ENCODE data around the gene ALG9. TPM values are rescaled to one million over a fixed set of nuclear protein-coding genes. Genes with fewer than 3 reads are reported as not detected.

ALG9 gene
- total and polyA plus RNA-seq, 7 donors = 9.6 to 21.9 (median 15.3) TPM

- Histone ChIP-seq H3K4me1 (peaks cover 13% of the 10 kb centered on the region), H3K36me3 (ENCODE audit: insufficient read depth in 1 of 2, low read depth in 1 of 2) (peaks cover 2 to 41% of the 10 kb centered on the region in 2 donors), H3K27me3 (ENCODE audit: insufficient read depth in 3 of 3, low read length in 2 of 3) (no peaks in the 10 kb centered on the region), H3K4me3 (peak overlapping the region; percentile 91), H3K27ac (peak overlapping the region; percentile 96), H3K9me3 (no peaks in the 10 kb centered on the region)
- WGBS, 3 donors = 16 to 32% (median 25%) methylated on average over 5 of the region's 5 CpGs
- TF ChIP-seq, protein P1, sequence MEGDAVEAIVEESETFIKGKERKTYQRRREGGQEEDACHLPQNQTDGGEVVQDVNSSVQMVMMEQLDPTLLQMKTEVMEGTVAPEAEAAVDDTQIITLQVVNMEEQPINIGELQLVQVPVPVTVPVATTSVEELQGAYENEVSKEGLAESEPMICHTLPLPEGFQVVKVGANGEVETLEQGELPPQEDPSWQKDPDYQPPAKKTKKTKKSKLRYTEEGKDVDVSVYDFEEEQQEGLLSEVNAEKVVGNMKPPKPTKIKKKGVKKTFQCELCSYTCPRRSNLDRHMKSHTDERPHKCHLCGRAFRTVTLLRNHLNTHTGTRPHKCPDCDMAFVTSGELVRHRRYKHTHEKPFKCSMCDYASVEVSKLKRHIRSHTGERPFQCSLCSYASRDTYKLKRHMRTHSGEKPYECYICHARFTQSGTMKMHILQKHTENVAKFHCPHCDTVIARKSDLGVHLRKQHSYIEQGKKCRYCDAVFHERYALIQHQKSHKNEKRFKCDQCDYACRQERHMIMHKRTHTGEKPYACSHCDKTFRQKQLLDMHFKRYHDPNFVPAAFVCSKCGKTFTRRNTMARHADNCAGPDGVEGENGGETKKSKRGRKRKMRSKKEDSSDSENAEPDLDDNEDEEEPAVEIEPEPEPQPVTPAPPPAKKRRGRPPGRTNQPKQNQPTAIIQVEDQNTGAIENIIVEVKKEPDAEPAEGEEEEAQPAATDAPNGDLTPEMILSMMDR (IDR thresholded peaks at IDR 0.05) = no peak
- ATAC-seq = peak; percentile 43 to 68 (median 63)
- intact Hi-C loops (cut with DNase I) = no loop called here
- DNase-seq = no peak
Measured at GRCh38 chr11:111871693-111872161, 346 bp upstream of the ALG9 start.

DNA sequence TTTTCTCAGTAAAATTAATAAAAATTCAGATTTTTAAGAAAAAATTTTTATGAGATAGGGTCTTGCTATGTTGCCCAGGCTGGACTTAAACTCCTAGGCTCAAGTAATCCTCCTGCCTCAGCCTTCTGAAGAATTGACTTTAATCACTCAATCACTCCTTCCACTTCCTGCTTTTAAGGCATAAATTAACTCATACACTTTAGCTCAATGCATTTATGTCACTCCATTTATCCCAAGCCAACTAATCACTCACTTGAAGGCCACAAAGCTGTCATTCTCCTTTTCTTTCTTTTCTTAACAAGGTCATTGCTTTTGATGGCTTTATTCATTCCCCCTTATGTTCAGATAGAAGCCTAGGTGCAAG lies 877 bp downstream of the ALG9 start:
- TF ChIP-seq, protein P1 (IDR thresholded peaks at IDR 0.05) = no peak
- Histone ChIP-seq H3K4me1 (peaks cover 13% of the 10 kb centered on the region), H3K9me3 (no peaks in the 10 kb centered on the region), H3K27me3 (ENCODE audit: insufficient read depth in 3 of 3, low read length in 2 of 3) (no peaks in the 10 kb centered on the region), H3K27ac (peak overlapping the region; percentile 96), H3K4me3 (peak overlapping the region; percentile 91), H3K36me3 (ENCODE audit: insufficient read depth in 1 of 2, low read depth in 1 of 2) (peaks cover 6 to 49% of the 10 kb centered on the region in 2 donors)
- DNase-seq (no peak), ATAC-seq (no peak)
- intact Hi-C loops (cut with DNase I) = no loop called here

DNA sequence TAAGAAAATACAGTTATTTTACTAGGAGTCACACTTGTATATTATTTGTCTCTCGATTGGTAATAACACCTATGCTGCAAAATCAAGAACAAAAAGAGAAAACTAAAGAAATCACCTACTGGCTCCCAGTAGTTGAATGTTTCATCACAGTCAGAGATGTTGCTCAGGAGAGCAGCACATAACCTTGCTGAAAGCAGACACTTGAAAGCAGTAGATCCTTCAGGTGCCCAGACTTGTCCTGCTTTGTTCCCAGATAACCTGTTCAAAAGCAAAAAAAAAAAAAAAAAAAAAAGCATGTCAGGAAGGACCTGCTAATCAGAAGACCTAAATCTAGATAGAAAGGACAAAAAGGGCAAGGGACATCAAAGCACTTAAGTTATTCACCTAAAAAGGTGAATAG lies 1.3 kb downstream of the ALG9 start:
- no peak for ATAC-seq
- Histone ChIP-seq H3K27me3 (ENCODE audit: insufficient read depth in 3 of 3, low read length in 2 of 3) (no peaks in the 10 kb centered on the region), H3K27ac (no peak overlapping the region), H3K36me3 (ENCODE audit: insufficient read depth in 1 of 2, low read depth in 1 of 2) (peaks cover 6 to 50% of the 10 kb centered on the region in 2 donors), H3K4me1 (peaks cover 13% of the 10 kb centered on the region), H3K4me3 (peak overlapping the region; percentile 91), H3K9me3 (no peaks in the 10 kb centered on the region)
- WGBS, 3 donors = 86 to 100% (median 95%) methylated on average over 1 of the region's 1 CpG
- TF ChIP-seq, protein P1 (IDR thresholded peaks at IDR 0.05) = no peak
- DNase-seq = no peak
- intact Hi-C loops (cut with DNase I) = no loop called here

GRCh38 chr11:111860257-111860656 lies 11.1 kb downstream of the ALG9 start:
- intact Hi-C loops (cut with DNase I) = no loop called here
- TF ChIP-seq, protein P1 (IDR thresholded peaks at IDR 0.05) = no peak
- no peak overlapping the region for H3K27ac ChIP-seq
- H3K4me3 ChIP-seq = no peak overlapping the region
- peaks cover 0 to 97% of the 10 kb centered on the region in 2 donors for H3K36me3 ChIP-seq (ENCODE audit: insufficient read depth in 1 of 2, low read depth in 1 of 2)
- DNase-seq (no peak), ATAC-seq (no peak)
- 90 to 98% (median 92%) methylated on average over 3 of the region's 3 CpGs for WGBS, 3 donors
- no peaks in the 10 kb centered on the region for H3K9me3 ChIP-seq
- H3K4me1 ChIP-seq = no peaks in the 10 kb centered on the region
- no peaks in the 10 kb centered on the region for H3K27me3 ChIP-seq (ENCODE audit: insufficient read depth in 3 of 3, low read length in 2 of 3)

GRCh38 chr11:111855506-111855905 lies 15.9 kb downstream of the ALG9 start:
- no peak for ATAC-seq
- TF ChIP-seq, protein P1 (IDR thresholded peaks at IDR 0.05) = no peak

More at GRCh38 chr11:111855506-111855905, 15.9 kb downstream of the ALG9 start:
- H3K4me3 ChIP-seq = no peak overlapping the region
- intact Hi-C loops (cut with DNase I) = no loop called here
- H3K4me1 ChIP-seq = no peaks in the 10 kb centered on the region
- H3K27ac ChIP-seq = no peak overlapping the region
- DNase-seq = no peak
- no peaks in the 10 kb centered on the region for H3K27me3 ChIP-seq (ENCODE audit: insufficient read depth in 3 of 3, low read length in 2 of 3)
- no peaks in the 10 kb centered on the region for H3K9me3 ChIP-seq
- H3K36me3 ChIP-seq (ENCODE audit: insufficient read depth in 1 of 2, low read depth in 1 of 2) = peaks cover 0 to 97% of the 10 kb centered on the region in 2 donors
